IMR-90 (cell line): ENCODE data around the gene ANXA3.

Experiments
- BHLHE40 ChIP-seq: fragments of 150-350 bp; IDR thresholded peaks from 2 replicates; pipeline ENCODE4 v1.6.1; 2016; ENCODE audit warnings: mild to moderate bottlenecking, low read depth, low read length
- CEBPB ChIP-seq: IDR thresholded peaks from 2 replicates; pipeline ENCODE4 v1.6.1; 2012; ENCODE audit warnings: low read depth, low read length, improper control_type of control experiment
- CHD1 ChIP-seq: IDR thresholded peaks from 2 replicates; pipeline ENCODE4 v1.6.1; 2012; ENCODE audit warnings: low read depth, low read length, improper control_type of control experiment
- FOS ChIP-seq: fragments of 150-350 bp; IDR thresholded peaks from 2 replicates; pipeline ENCODE4 v1.6.1; 2016; ENCODE audit warnings: low read depth, low read length
- MAFK ChIP-seq: IDR thresholded peaks from 2 replicates; pipeline ENCODE4 v1.6.1; 2012; ENCODE audit warnings: low read depth, low read length, improper control_type of control experiment
- MAZ ChIP-seq: IDR thresholded peaks from 2 replicates; pipeline ENCODE4 v1.6.1; 2012; ENCODE audit warnings: low read depth, mild to moderate bottlenecking, low read length, improper control_type of control experiment, moderate library complexity, borderline replicate concordance
- MXI1 ChIP-seq: IDR thresholded peaks from 2 replicates; pipeline ENCODE4 v1.6.1; 2012; ENCODE audit warnings: low read depth, mild to moderate bottlenecking, low read length, moderate library complexity, borderline replicate concordance
- POLR2A ChIP-seq: IDR thresholded peaks from 2 replicates; pipeline ENCODE4 v1.6.1; 2012; ENCODE audit warnings: mild to moderate bottlenecking, low read depth, low read length
- RAD21 ChIP-seq: IDR thresholded peaks from 2 replicates; pipeline ENCODE4 v1.6.1; 2012; ENCODE audit warnings: low read length, improper control_type of control experiment
- RCOR1 ChIP-seq: IDR thresholded peaks from 2 replicates; pipeline ENCODE4 v1.6.1; 2012; ENCODE audit warnings: mild to moderate bottlenecking, low read length, improper control_type of control experiment; ENCODE audit not compliant: insufficient replicate concordance
- RFX5 ChIP-seq: IDR thresholded peaks from 2 replicates; pipeline ENCODE4 v1.8.0; 2012; ENCODE audit warnings: low read depth, mild to moderate bottlenecking, low read length, moderate library complexity
- SMC3 ChIP-seq: fragments of 150-350 bp; IDR thresholded peaks from 2 replicates; pipeline ENCODE4 v1.6.1; 2016; ENCODE audit warnings: low read depth, mild to moderate bottlenecking, antibody characterized with exemption, low read length, moderate library complexity
- TF ChIP-seq, protein P1 (sequence below): conservative IDR thresholded peaks from 2 replicates; pipeline ENCODE4 v1.5.1; 2012; ENCODE audit warnings: mild to moderate bottlenecking, low read depth, low read length, improper control_type of control experiment

DNA sequence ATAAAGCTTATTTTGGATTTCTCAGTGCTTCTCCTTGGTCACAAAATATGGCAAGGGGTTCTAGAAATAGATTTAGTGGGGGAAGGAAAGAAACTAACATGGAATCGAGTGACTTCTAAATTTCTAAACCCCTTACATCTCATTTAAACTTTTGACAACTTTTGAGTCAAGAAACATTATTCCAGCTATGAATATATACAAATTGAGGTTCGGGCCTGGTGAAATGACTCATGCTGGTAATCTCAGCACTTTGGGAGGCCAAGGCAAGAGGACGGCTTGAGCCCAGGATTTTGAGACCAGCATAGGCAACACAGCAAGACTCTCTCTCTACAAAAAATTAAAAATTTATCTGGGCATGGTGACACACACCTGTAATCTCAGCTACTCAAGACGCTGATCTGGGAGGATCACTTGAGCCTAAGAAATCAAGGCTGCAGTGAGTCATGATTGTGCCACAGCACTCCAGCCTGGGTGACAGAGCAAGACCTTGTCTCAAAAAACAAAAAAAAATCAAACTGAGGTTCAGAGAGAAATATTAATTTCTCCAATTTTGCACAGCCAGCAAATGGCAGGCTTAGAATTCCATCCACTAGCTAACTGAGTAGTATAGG is 99.8 kb downstream of the ANXA3 start:
- TF ChIP-seq, protein P1, sequence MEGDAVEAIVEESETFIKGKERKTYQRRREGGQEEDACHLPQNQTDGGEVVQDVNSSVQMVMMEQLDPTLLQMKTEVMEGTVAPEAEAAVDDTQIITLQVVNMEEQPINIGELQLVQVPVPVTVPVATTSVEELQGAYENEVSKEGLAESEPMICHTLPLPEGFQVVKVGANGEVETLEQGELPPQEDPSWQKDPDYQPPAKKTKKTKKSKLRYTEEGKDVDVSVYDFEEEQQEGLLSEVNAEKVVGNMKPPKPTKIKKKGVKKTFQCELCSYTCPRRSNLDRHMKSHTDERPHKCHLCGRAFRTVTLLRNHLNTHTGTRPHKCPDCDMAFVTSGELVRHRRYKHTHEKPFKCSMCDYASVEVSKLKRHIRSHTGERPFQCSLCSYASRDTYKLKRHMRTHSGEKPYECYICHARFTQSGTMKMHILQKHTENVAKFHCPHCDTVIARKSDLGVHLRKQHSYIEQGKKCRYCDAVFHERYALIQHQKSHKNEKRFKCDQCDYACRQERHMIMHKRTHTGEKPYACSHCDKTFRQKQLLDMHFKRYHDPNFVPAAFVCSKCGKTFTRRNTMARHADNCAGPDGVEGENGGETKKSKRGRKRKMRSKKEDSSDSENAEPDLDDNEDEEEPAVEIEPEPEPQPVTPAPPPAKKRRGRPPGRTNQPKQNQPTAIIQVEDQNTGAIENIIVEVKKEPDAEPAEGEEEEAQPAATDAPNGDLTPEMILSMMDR, result no peak
- TF ChIP-seq SMC3, result no peak
- no peak for TF ChIP-seq RCOR1
- TF ChIP-seq POLR2A, result no peak
- no peak for TF ChIP-seq RFX5
- TF ChIP-seq MXI1, result no peak
- no peak for TF ChIP-seq MAZ
- no peak for TF ChIP-seq FOS
- TF ChIP-seq BHLHE40, result no peak
- no peak for TF ChIP-seq CHD1
- no peak for TF ChIP-seq CEBPB
- no peak for TF ChIP-seq RAD21
- no peak for TF ChIP-seq MAFK
